ENCODE measurements around the gene PPP2R5A. TPM values are rescaled to one million over a fixed set of nuclear protein-coding genes. Genes with fewer than 3 reads are reported as not detected.

PPP2R5A gene
- total and polyA plus RNA-seq, 2 of the 8 experiments (the other 6 are each of a cell fraction or from before 2014, with no cell fraction given): 14.6 to 36.3 TPM

GRCh38 chr1:212302745-212303383 is 17.7 kb downstream of the PPP2R5A start:
- Histone ChIP-seq H2BK5ac (ENCODE audit: low read depth, low read length) (no peak overlapping the region), H3K14ac (ENCODE audit: insufficient read length) (no peak overlapping the region), H2AK5ac (ENCODE audit: low read depth, low read length) (no peak overlapping the region), H2BK12ac (ENCODE audit: low read depth, low read length) (no peak overlapping the region), H2BK20ac (ENCODE audit: low read length) (no peak overlapping the region), H3K79me1 (ENCODE audit: low read depth, low read length) (no peaks in the 10 kb centered on the region), H3K4ac (replicated peaks; ENCODE audit: insufficient read length, low read depth, low read length) (no peak overlapping the region), H4K20me1 (replicated peaks in 1 of 2; ENCODE audit: control insufficient read depth in 1 of 2, insufficient read depth in 2 of 2, low read length in 2 of 2) (no peaks in the 10 kb centered on the region), H4K5ac (ENCODE audit: insufficient read length, low read depth, low read length) (no peak overlapping the region), H3K9ac (replicated peaks in 1 of 4; ENCODE audit: extremely low read depth in 1 of 4, low read depth in 3 of 4, low read length in 3 of 4) (no peak overlapping the region), H3K23ac (ENCODE audit: insufficient read length) (no peak overlapping the region), H3K36me3 (ENCODE audit: control insufficient read depth in 2 of 4, insufficient read depth in 4 of 4, low read length in 3 of 4) (no peaks in the 10 kb centered on the region), H3K4me2 (ENCODE audit: insufficient read depth in 1 of 2, low read depth in 2 of 2, low read length in 2 of 2) (no peak overlapping the region), H3K27me3 (replicated peaks in 1 of 4; ENCODE audit: control insufficient read depth in 3 of 4, extremely low read depth in 1 of 4, insufficient read depth in 3 of 4, low read length in 3 of 4) (no peaks in the 10 kb centered on the region), H3K56ac (replicated peaks; ENCODE audit: insufficient read length, low read depth, low read length) (no peak overlapping the region), H3K18ac (ENCODE audit: extremely low read depth, low read length) (no peak overlapping the region), H4K91ac (replicated peaks; ENCODE audit: insufficient read length, low read length) (no peak overlapping the region), H3K4me1 (replicated peaks in 1 of 4; ENCODE audit: control insufficient read depth in 3 of 4, insufficient read depth in 4 of 4, low read length in 3 of 4) (no peaks in the 10 kb centered on the region; a peak in 1 of 7 replicates), H3K23me2 (ENCODE audit: low read depth, low read length) (no peaks in the 10 kb centered on the region), H4K8ac (ENCODE audit: extremely low read depth, insufficient read depth, low read length) (no peak overlapping the region), H2BK120ac (replicated peaks; ENCODE audit: low read depth, low read length) (no peak overlapping the region), H3K4me3 (ENCODE audit: extremely low read depth in 1 of 4, insufficient read depth in 2 of 4, low read depth in 3 of 4, low read length in 4 of 4) (no peak overlapping the region), H2AFZ (ENCODE audit: low read length) (no peak overlapping the region), H2BK15ac (ENCODE audit: low read length) (no peak overlapping the region), H3K9me3 (ENCODE audit: insufficient read depth in 2 of 2, low read depth in 1 of 2, low read length in 1 of 2) (peaks cover 0 to 3% of the 10 kb centered on the region in 2 experiments; a peak in 1 of 4 replicates), H3K27ac (ENCODE audit: low read depth, low read length) (no peak overlapping the region), H3K79me2 (ENCODE audit: control insufficient read depth in 1 of 2, insufficient read depth in 2 of 2, low read length in 2 of 2) (peaks cover 0 to 65% of the 10 kb centered on the region in 2 experiments; a peak in 2 of 4 replicates)
- POLR2A ChIA-PET (ENCODE audit: partially characterized antibody): no interaction called here
- WGBS, 2 experiments (ENCODE audit: extremely low coverage in 1 of 2, insufficient coverage in 1 of 2, insufficient read length in 1 of 2, insufficient replicate concordance in 2 of 2, low coverage in 1 of 2, low lambda C conversion rate in 2 of 2, missing lambda C conversion rate in 1 of 2): 85% methylated on average over 6 of the region's 6 CpGs; no CpG with 5 or more reads in 1 of the 2 experiments
- DNase-seq (ENCODE audit: low read depth in 1 of 2, low spot score in 2 of 2): no peak
- FAIRE-seq: no peak
- CTCF ChIA-PET (ENCODE audit: partially characterized antibody): interaction anchor here (1.2 to 2.6 kb wide), 2 partner anchors 12 to 240 kb away, joined by 3 to 8 read pairs; no protein-coding TSS in a partner anchor
- TF ChIP-seq CHD1 (IDR thresholded peaks at IDR 0.05; ENCODE audit: low read depth, low read length) (no peak), ATF2 (IDR thresholded peaks at IDR 0.05; ENCODE audit: low read length) (no peak), ZNF274 (IDR thresholded peaks at IDR 0.05; ENCODE audit: borderline replicate concordance, extremely low read depth, low read length) (no peak), NANOG (IDR thresholded peaks at IDR 0.05; ENCODE audit: insufficient read depth, low read depth, low read length, poor library complexity, severe bottlenecking) (no peak), SIRT6 (IDR thresholded peaks at IDR 0.05; ENCODE audit: low read length) (no peak), CBX8 (IDR thresholded peaks at IDR 0.05; ENCODE audit: borderline replicate concordance, low read depth, low read length) (no peak), KDM5A (IDR thresholded peaks at IDR 0.05; ENCODE audit: low read length) (no peak), CEBPB (IDR thresholded peaks at IDR 0.05; ENCODE audit: low read depth, low read length) (no peak)
